HG03378 (cell line): ENCODE data around the gene NUMB.

Source experiments
- ATAC-seq: cut with Tn5 transposase; IDR thresholded peaks from one replicate; pipeline ENCODE4 v1.9.1; 2021; ENCODE audit warnings: mild to moderate bottlenecking, moderate library complexity; ENCODE audit not compliant: unreplicated experiment

Gene NUMB

GRCh38 chr14:73248108-73248868 is 210.1 kb downstream of the NUMB start:
- peak; percentile 61 for ATAC-seq

GRCh38 chr14:73246387-73247150 is 211.8 kb downstream of the NUMB start:
- ATAC-seq = no peak

- ATAC-seq = no peak
Observed at GRCh38 chr14:73245480-73246325, 212.6 kb downstream of the NUMB start.

- no peak for ATAC-seq
Observed at GRCh38 chr14:73244541-73245290, 213.6 kb downstream of the NUMB start.

GRCh38 chr14:73243748-73244147 is 214.6 kb downstream of the NUMB start:
- no peak for ATAC-seq

- ATAC-seq = no peak
Observed at GRCh38 chr14:73243341-73243740, 215.0 kb downstream of the NUMB start.

GRCh38 chr14:73242357-73242901 is 215.9 kb downstream of the NUMB start:
- ATAC-seq = no peak

- no peak for ATAC-seq
Observed at GRCh38 chr14:73241481-73242165, 216.7 kb downstream of the NUMB start.

GRCh38 chr14:73240816-73241480 is 217.4 kb downstream of the NUMB start:
- no peak for ATAC-seq

- no peak for ATAC-seq
Observed at GRCh38 chr14:73239393-73240241, 218.7 kb downstream of the NUMB start.

GRCh38 chr14:73238941-73239340 is 219.4 kb downstream of the NUMB start:
- ATAC-seq = no peak

GRCh38 chr14:73238424-73238852 is 219.9 kb downstream of the NUMB start:
- ATAC-seq = no peak

GRCh38 chr14:73237786-73238423 is 220.4 kb downstream of the NUMB start:
- ATAC-seq = no peak

- ATAC-seq = no peak
Observed at GRCh38 chr14:73237219-73237785, 221.0 kb downstream of the NUMB start, which contains the start of gene PAPLN. Gene PAPLN, plus strand, starts transcription at chr14:73237506. Its CDS starts 2,273 bp downstream, at chr14:73239779.

- no peak for ATAC-seq
Observed at GRCh38 chr14:73236752-73237218, 221.6 kb downstream of the NUMB start.

- ATAC-seq = no peak
Observed at GRCh38 chr14:73236157-73236556, 222.2 kb downstream of the NUMB start.

GRCh38 chr14:73235531-73236155 is 222.7 kb downstream of the NUMB start:
- no peak for ATAC-seq
